HCT116 (cell line): Measurements from ENCODE around the gene SLC35F1.

ENCODE experiments used
- EGR1 ChIP-seq: IDR thresholded peaks from 2 replicates; pipeline ENCODE4 v1.6.1; 2012; ENCODE audit warnings: low read depth
- EZH2 ChIP-seq: fragments of 200-600 bp; sonication (generic); IDR thresholded peaks from 2 replicates; pipeline ENCODE4 v1.6.1; 2017; ENCODE audit warnings: antibody characterized with exemption, mixed run types
- SIN3A ChIP-seq: IDR thresholded peaks from 2 replicates; pipeline ENCODE4 v1.6.1; 2012; ENCODE audit warnings: low read depth

DNA sequence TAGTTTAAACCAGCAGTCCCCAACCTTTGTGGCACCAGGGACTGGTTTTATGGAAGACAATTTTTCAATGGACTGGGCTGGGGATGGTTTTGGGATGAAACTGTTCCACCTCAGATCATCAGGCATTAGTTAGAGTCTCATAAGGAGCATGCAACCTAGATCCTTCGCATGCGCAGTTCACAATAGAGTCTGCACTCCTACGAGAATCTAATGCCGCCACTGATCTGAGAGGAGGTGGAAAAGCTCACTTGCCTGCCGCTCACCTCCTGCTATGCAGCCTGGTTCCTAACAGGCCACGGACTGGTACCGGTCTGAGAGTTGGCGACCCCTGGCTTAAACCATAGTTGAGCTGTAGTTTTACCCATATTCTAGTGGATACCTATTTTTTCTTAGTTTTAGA, 154.6 kb downstream of the SLC35F1 start:
- TF ChIP-seq EGR1 (no peak), SIN3A (no peak), EZH2 (no peak)
